OCI-LY3 (cell line): ENCODE results near the gene CRB3.

ENCODE experiments used
- H2AFZ ChIP-seq: fragments of 200-600, 300-600 bp; shearing (Covaris generic); 2 replicates; pipeline ENCODE4 v1.6.0; 2014; ENCODE audit warnings: antibody characterized with exemption, low read depth, low read length
- H3K27ac ChIP-seq: fragments of 200-600, 300-600 bp; sonication (generic); 2 replicates; pipeline ENCODE4 v1.5.1; 2014; ENCODE audit warnings: mild to moderate bottlenecking, low read length, moderate library complexity, mixed read lengths
- H3K27me3 ChIP-seq: fragments of 200-600, 300-600 bp; sonication (generic); 2 replicates; pipeline ENCODE4 v1.6.1; 2014; ENCODE audit warnings: low read depth, low read length, mixed read lengths
- H3K36me3 ChIP-seq: fragments of 200-600, 300-600 bp; sonication (generic); replicated peaks from 2 replicates; pipeline ENCODE3; 2014; ENCODE audit warnings: low read depth, low read length, mixed read lengths
- H3K4me1 ChIP-seq: fragments of 300-600, 200-600 bp; sonication (generic); 2 replicates; pipeline ENCODE4 v1.6.1; 2014; ENCODE audit warnings: low read length, mixed read lengths
- H3K4me2 ChIP-seq: fragments of 200-600, 300-600 bp; sonication (generic); 2 replicates; pipeline ENCODE4 v1.6.1; 2014; ENCODE audit warnings: low read length, mixed read lengths
- H3K4me3 ChIP-seq: fragments of 300-600, 200-600 bp; sonication (generic); 2 replicates; pipeline ENCODE4 v1.5.1; 2014; ENCODE audit warnings: antibody characterized with exemption, mild to moderate bottlenecking, low read length, moderate library complexity
- H3K79me2 ChIP-seq: fragments of 300-600, 200-600 bp; shearing (Covaris generic); 2 replicates; pipeline ENCODE4 v1.6.1; 2014; ENCODE audit warnings: mild to moderate bottlenecking, low read length, mixed read lengths
- H3K9ac ChIP-seq: fragments of 300-600, 200-600 bp; shearing (Covaris generic); 2 replicates; pipeline ENCODE4 v1.6.0; 2014; ENCODE audit warnings: mild to moderate bottlenecking, low read length, moderate library complexity
- H3K9me3 ChIP-seq: fragments of 200-600, 300-600 bp; shearing (Covaris generic); 2 replicates; pipeline ENCODE4 v1.6.1; 2014; ENCODE audit warnings: low read length, mixed read lengths; ENCODE audit not compliant: insufficient read depth
- H4K20me1 ChIP-seq: fragments of 200-600, 300-600 bp; sonication (generic); 2 replicates; pipeline ENCODE4 v1.6.1; 2016; ENCODE audit warnings: low read length, mixed read lengths; ENCODE audit not compliant: insufficient read depth
- CTCF ChIP-seq: fragments of 200-600, 300-600 bp; sonication (generic); IDR thresholded peaks from 2 replicates; pipeline ENCODE4 v1.5.1; 2014; ENCODE audit warnings: antibody characterized with exemption, low read length, low read depth
- EZH2phosphoT487 ChIP-seq: fragments of 200-600 bp; shearing (Covaris generic); IDR thresholded peaks from 2 replicates; pipeline ENCODE4 v1.6.1; 2018; ENCODE audit warnings: antibody characterized with exemption, mixed run types, low read depth

CRB3 gene

GRCh38 chr19:6460099-6460884 is 3.8 kb upstream of the CRB3 start:
- Histone ChIP-seq H4K20me1 (no peaks in the 10 kb centered on the region), H3K27ac (peak overlapping the region; percentile 87), H3K79me2 (peaks cover 40% of the 10 kb centered on the region), H3K27me3 (no peaks in the 10 kb centered on the region), H3K9ac (peak overlapping the region; percentile 85), H2AFZ (peak overlapping the region; percentile 4; the same call in 1 of the 2 replicates), H3K36me3 (peaks cover 26% of the 10 kb centered on the region), H3K4me3 (peak overlapping the region; percentile 85), H3K4me2 (peak overlapping the region; percentile 94), H3K4me1 (peaks cover 38% of the 10 kb centered on the region), H3K9me3 (0 out of 2 replicates have a peak, but pooled peaks cover under 1% of the 10 kb centered on the region)
- TF ChIP-seq EZH2phosphoT487 = no peak
- TF ChIP-seq CTCF = peak; percentile 37

- H3K4me1 ChIP-seq = peaks cover 48% of the 10 kb centered on the region
- no peak overlapping the region for H2AFZ ChIP-seq
- peak overlapping the region; percentile 92 for H3K27ac ChIP-seq
- H4K20me1 ChIP-seq = no peaks in the 10 kb centered on the region
- TF ChIP-seq EZH2phosphoT487 = no peak
- no peak for TF ChIP-seq CTCF
- peak overlapping the region; percentile 92 for H3K9ac ChIP-seq
- H3K79me2 ChIP-seq = peaks cover 32% of the 10 kb centered on the region
- H3K27me3 ChIP-seq = no peaks in the 10 kb centered on the region
- H3K36me3 ChIP-seq = peaks cover 40% of the 10 kb centered on the region
- H3K4me3 ChIP-seq = peak overlapping the region; percentile 83
- H3K4me2 ChIP-seq = peak overlapping the region; percentile 82
- no peaks in the 10 kb centered on the region for H3K9me3 ChIP-seq
Observed at GRCh38 chr19:6465006-6465405, 935 bp downstream of the CRB3 start.

- Histone ChIP-seq H4K20me1 (no peaks in the 10 kb centered on the region), H3K79me2 (peaks cover 32% of the 10 kb centered on the region), H3K4me3 (peak overlapping the region; percentile 83), H3K4me2 (peak overlapping the region; percentile 82), H2AFZ (no peak overlapping the region), H3K9ac (peak overlapping the region; percentile 92), H3K36me3 (peaks cover 43% of the 10 kb centered on the region), H3K27me3 (no peaks in the 10 kb centered on the region), H3K4me1 (peaks cover 48% of the 10 kb centered on the region), H3K27ac (peak overlapping the region; percentile 92), H3K9me3 (no peaks in the 10 kb centered on the region)
- TF ChIP-seq EZH2phosphoT487 = no peak
- TF ChIP-seq CTCF = no peak
Observed at GRCh38 chr19:6465663-6466062, 1.6 kb downstream of the CRB3 start.

GRCh38 chr19:6466526-6467248 is 2.6 kb downstream of the CRB3 start:
- Histone ChIP-seq H4K20me1 (no peaks in the 10 kb centered on the region), H3K79me2 (peaks cover 32% of the 10 kb centered on the region), H2AFZ (no peak overlapping the region), H3K9me3 (no peaks in the 10 kb centered on the region), H3K4me3 (no peak overlapping the region), H3K4me2 (no peak overlapping the region), H3K36me3 (peaks cover 47% of the 10 kb centered on the region), H3K27ac (peak overlapping the region; percentile 92; the same call in 1 of the 2 replicates), H3K9ac (no peak overlapping the region), H3K4me1 (peaks cover 46% of the 10 kb centered on the region), H3K27me3 (no peaks in the 10 kb centered on the region)
- no peak for TF ChIP-seq EZH2phosphoT487
- no peak for TF ChIP-seq CTCF
